ENCODE measurements around the gene KRTAP4-12.
"Not testable (repeated sequence)": the region's sequence is repeated elsewhere in the genome, so short reads cannot be mapped to it uniquely, and the experiment has no call there.

KRTAP4-12 gene

GRCh38 chr17:41096055-41096454, 27.9 kb downstream of the KRTAP4-12 start:
- DNase-seq (ENCODE audit: low read depth, low spot score), result no peak

GRCh38 chr17:41088760-41089352, 35.1 kb downstream of the KRTAP4-12 start:
- not testable (repeated sequence) for DNase-seq (ENCODE audit: low read depth, low spot score)

GRCh38 chr17:41084100-41084856, 39.7 kb downstream of the KRTAP4-12 start, which contains the start of gene KRTAP4-7:
Gene KRTAP4-7 (plus strand): TSS chr17:41084150. CDS start chr17:41084207, 57 bp downstream.
- not testable (repeated sequence) for DNase-seq (ENCODE audit: low read depth, low spot score)

- not testable (repeated sequence) for DNase-seq (ENCODE audit: low read depth, low spot score)
These were observed 40.6 kb downstream of the KRTAP4-12 start for GRCh38 chr17:41083427-41083826.

- DNase-seq (ENCODE audit: low read depth, low spot score), result no peak
These were observed 41.4 kb downstream of the KRTAP4-12 start for GRCh38 chr17:41082626-41083025.

- DNase-seq (ENCODE audit: low read depth, low spot score), result no peak
These were observed 47.2 kb downstream of the KRTAP4-12 start for GRCh38 chr17:41076788-41077187.

GRCh38 chr17:41073676-41074075, 50.3 kb downstream of the KRTAP4-12 start:
- no peak for DNase-seq (ENCODE audit: low read depth, low spot score)
